Activated T-cell treated with anti-CD3 and anti-CD28 coated beads, Interleukin-2, amount 50 U/mL, for 48 hours (primary cell): ENCODE data around the gene SUN3.
"Not testable (repeated sequence)": the region's sequence is repeated elsewhere in the genome, so short reads cannot be mapped to it uniquely, and the experiment has no call there.

ENCODE experiments used
- DNase-seq, 2 experiments: peaks; one replicate each; pipeline ENCODE4 v3.0.0-alpha.2; 2020

Gene SUN3

DNA sequence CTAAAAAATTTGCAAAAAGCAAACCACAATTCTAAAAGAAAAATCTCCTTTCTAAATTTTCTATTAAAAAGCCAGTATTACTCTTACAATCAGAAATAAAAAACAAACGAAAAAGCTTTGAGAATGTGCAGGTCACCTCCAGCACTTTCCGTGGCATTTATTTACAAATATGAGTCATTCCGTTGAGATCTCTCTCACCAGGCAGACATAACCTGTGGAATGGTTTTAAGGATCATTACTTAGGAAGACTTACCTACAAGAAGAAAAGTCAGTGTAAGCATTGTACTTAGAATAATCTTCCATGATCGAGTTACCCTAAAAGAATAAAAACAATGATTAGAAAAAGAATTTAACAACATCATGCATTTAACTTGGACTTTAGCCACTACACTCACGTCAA, 3.3 kb downstream of the SUN3 start:
- DNase-seq: no peak

GRCh38 chr7:48017674-48018073, 11.2 kb downstream of the SUN3 start:
- no peak for DNase-seq

DNA sequence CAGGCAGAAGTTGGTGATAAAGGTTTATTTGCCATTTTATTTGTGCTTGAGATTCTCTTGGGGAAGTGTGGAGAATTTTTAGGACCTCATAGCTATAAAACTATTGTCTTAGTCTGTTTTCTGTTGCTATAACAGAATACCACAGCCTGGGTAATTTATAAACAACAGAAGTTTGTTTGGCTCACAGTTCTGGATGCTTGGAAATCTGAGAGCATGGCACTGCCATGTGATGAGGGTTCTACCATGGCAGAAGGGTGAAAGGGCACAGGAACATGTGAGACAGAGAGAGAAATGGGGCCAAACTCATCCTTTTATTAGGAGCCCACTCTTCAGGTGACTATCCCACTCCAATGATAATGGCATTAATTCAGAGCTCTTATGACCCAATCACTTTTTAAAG, 12.3 kb downstream of the SUN3 start:
- DNase-seq: no peak

GRCh38 chr7:48011951-48012350, 17.0 kb downstream of the SUN3 start:
- no peak for DNase-seq

DNA sequence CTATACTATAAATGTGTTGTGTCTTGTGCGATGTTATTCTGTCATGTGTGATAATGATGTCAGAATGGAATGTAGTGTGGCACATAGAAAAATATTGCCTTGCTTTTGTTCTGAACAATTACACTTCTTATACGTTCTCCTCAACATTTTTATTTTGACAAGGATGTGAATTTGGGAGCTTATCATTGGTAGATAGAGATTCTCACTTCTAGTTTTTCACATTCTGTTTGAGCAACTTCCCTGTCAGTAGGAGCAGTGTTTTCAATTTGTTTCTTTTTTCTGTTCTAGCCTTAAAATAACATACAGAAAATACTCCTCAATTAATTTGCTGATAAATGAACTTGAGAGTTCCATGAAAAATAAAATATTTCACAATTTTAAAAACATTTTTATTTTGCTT, 17.6 kb downstream of the SUN3 start:
- DNase-seq: no peak

DNA sequence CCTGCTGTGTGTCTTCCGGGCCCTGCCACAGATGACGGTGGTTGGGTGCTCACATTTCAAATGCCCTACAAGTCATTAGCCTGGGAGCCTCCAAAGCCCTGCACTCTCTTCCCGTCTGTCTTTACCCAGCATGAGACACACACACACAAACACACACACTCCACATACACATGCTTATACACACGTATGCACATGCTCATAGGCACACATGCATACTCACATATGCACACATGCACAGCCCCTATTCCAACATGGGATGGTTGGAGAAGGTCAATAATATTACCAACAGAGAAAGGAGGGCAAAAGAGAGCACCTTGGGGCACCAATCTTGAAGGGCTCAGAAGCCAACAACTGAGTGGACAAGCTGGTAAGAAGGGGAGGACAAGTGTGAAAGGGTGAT, 19.0 kb downstream of the SUN3 start:
- DNase-seq: no peak

- DNase-seq: no peak
These were observed 19.6 kb downstream of the SUN3 start for GRCh38 chr7:48009257-48009656.

DNA sequence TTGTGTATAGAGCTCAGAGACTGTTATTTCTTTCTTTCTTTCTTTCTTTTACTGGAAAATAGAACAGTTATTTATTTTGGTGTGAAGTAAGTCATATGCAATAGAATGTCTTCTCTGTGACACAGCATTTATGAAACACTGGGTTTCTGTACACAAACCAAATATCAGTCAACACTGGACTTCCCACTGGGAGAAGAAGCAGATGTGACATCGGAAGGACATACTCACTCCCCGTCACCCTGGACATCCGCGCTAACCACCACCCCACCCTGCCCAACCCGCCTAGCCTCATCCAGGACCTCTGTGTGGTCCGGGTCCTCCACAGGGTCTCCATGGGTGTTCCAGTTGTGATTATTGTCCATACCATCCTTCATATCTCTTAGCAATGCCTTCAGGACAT, 22.0 kb downstream of the SUN3 start:
- no peak for DNase-seq

- no peak for DNase-seq
These were observed 24.3 kb downstream of the SUN3 start for GRCh38 chr7:48004638-48005037.

GRCh38 chr7:48004032-48004431, 24.9 kb downstream of the SUN3 start:
- DNase-seq: no peak

GRCh38 chr7:48000164-48000563, 28.7 kb downstream of the SUN3 start:
- not testable (repeated sequence) for DNase-seq

GRCh38 chr7:47999413-47999812, 29.5 kb downstream of the SUN3 start:
- DNase-seq: no peak

DNA sequence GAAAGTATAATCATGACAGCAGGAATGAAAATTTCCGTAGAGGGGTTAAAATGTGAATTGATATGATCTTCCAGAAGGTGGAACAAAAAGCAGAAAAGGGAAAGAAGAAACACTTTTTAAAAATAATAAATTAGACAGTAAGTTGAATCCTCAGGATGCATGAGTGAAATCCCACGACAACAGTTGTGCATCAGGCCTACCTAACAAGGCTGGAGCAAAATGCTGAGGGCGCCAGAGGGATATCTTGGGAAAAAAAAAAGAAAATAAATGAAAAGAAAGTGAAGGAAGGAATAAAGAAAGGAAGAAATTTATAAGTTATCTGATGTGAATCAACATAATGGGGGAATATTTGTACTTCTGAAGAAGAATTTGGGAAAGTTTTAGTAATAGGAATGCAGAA, 36.5 kb downstream of the SUN3 start:
- DNase-seq: no peak

DNA sequence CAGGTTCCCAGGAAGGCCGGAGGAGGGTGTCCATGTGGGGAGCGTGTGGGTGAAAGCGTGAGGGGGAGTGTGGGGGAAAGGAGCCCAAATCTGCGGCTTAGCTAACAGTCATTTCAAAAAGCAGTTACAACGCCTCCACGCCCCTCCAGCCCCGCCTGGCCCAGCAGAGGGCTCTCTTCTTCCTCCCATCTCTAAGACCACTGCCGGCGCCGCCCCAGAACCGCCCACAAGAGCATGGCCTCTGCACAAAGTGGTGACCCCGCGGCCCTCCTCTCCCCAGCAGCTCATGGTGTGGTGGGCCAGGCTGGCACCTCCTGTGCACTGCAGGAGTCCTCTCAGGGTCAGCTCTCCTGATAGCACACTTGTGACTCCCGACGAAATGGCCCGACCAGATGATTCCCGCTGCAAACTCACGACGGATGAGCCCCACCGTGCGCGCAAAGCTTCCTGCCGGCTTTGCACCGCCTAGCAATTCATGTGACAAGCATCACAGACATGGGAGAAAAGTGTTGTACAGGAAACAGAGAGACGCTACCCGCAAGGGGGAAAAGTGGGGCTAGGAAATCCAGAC, 37.1 kb downstream of the SUN3 start:
- DNase-seq: peak; percentile 88 to 90

- DNase-seq: no peak
These were observed 37.6 kb downstream of the SUN3 start for GRCh38 chr7:47991270-47991669.

GRCh38 chr7:47990592-47990991, 38.3 kb downstream of the SUN3 start:
- DNase-seq: no peak

GRCh38 chr7:47989607-47990400, 39.1 kb downstream of the SUN3 start:
- not testable (repeated sequence) for DNase-seq

- DNase-seq: no peak
These were observed 40.2 kb downstream of the SUN3 start for GRCh38 chr7:47988496-47989386.

GRCh38 chr7:47982610-47983009, 46.3 kb downstream of the SUN3 start:
- no peak for DNase-seq

DNA sequence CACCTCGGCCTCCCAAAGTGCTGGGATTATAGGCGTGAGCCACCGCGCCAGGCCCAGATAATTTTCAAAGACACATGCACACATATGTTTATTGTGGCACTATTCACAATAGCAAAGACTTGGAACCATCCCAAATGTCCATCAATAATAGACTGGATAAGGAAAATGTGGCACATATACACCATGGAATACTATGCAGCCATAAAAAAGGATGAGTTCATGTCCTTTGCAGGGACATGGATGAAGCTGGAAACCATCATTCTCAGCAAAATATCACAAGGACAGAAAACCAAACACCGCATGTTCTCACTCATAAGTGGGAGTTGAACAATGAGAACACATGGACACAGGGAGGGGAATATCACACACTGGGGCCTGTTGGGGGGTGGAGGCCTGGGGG, 48.3 kb downstream of the SUN3 start:
- not testable (repeated sequence) for DNase-seq

DNA sequence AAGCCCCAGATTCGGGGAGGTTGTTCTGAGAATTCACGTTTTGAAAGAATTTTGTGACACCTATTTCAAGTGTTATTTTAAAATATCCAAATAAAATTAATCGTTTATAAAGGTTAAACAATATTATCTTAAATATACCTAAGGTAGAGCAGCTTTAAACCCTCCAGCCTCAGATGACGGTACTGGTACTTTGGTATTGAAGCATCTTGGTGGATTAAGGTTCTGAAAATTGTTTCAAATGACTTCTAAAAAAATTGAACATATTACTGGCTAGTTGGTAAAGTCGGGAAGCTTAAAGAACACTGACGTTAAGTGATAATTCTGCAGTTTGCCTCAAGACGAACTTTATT, 49.1 kb downstream of the SUN3 start:
- no peak for DNase-seq

GRCh38 chr7:47979145-47979831, 49.6 kb downstream of the SUN3 start, which contains the start of gene HUS1:
TSS of gene HUS1 (minus strand) at chr7:47979615. CDS start at chr7:47979519, 96 bp downstream.
- DNase-seq: peak; percentile 96 to 97

- no peak for DNase-seq
These were observed 50.1 kb downstream of the SUN3 start for GRCh38 chr7:47978790-47979144.
